DMS 273 (cell line): ENCODE data around the gene SP140.
"Not testable (repeated sequence)": the region's sequence is repeated elsewhere in the genome, so short reads cannot be mapped to it uniquely, and the experiment has no call there.

Experiments used
- DNase-seq: peaks from one replicate; lab custom pipeline; 2025; ENCODE audit not compliant: unreplicated experiment; lab: John Stamatoyannopoulos, UW

The SP140 gene

DNA sequence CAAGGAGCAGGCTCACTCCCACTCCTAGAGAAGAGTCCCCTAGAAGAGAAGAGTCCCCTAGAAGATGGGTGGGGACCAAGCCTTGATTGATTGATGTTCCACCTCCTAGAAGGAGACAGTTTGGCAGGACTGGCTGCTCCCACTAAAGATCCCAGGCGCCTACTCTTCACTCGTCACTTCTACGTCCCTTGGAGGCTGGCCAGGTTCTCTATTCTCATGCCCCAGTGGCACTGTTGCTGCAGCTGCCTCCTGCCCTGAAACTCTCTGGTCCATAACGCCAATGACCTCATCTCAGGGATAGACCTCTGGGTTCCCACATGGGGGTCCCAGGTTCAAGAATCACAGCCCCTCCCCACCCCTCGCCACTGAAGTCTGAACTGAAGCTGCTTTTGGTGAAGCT lies 99.0 kb downstream of the SP140 start:
- DNase-seq = no peak

DNA sequence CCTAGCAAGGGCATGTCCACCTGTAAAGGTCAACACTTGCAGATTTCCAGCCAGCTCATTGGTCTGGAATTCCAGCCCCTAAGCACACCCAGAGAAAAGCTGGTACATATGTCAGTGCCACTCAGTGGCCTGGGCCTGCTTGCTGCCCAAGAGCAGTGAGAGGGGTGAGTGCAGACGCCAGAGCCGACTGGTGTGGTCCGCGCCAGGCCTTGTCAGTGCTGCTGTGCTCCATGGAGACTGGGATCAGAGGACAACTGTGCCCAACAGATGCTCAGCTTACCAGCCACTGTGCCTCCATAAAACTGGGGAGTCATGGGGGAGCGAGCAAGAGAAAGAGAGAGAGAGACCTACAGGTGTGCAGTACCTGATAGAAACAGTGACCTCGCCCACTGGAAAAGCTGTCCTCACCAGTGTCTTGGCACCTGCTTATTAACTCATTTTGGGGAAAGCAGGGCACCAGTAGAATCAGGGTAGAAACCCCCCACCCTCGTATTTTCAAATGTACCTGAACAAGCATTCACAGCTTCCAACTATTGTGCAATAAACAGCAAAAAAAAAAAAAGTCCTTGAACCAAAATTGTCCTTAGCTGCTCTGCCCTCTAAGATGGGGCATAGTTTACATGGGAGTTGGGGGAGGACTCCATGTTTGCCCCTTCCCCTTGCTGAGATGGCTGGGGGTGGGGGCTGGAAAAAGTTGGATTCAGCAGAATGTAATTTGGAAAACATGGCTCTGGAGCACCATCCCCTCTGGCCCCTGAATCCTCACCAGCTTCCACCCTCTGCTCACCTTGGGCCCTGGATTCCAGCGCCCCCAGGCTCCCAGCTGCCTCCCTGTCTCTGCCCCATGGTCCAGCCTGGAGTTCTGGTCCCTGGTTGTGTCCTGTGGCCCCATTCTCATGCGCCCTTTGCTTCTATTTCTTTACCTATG lies 100.0 kb downstream of the SP140 start:
- no peak for DNase-seq

DNA sequence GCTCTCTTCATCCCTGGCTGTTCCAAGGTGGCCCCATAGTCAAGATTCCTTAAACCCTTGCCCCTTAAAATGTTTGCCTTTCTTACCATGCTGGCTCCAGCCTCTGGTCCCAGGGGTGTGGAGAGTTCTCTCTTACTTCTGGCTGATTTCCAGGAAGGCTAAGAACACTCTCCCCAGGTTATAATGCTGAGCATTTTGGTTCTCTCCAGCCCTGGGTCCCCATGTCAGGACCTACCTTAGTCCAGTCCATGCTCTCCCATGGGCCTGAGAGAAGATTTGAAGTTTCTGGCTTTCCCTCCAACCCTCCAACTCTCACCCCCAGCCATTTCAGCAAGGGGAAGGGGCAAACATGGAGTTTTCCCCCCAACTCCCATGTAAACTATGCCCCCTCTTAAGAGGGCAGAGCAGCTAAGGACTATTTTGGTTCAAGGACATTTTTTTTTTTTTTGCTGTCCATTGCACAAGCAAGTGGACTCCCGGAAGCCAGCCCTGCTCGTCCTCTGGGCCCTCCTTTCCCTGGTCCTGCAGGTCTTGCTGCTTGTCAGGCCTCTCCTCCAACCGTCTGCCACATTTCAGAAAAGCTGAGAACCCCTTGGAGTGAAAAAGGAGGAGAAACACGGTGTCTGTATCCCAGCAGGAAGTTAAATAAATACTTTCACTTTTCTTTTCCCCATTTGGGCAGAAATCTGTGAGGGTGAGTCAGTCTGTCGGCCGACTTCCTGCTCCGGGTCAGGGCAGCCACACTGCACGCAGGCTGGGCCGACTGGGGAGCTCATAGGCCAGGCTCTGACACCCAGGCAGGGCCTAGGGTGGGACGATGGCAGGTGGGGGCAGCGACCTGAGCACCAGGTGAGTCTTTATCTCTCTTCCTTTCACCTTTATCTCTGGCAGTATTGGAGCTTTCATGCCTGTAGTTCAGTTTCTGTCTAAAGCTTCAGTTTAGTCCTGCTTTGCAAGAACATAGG lies 101.2 kb downstream of the SP140 start, which contains the start of gene SP140L:
Gene SP140L (plus strand): TSS at position 741 of the 965 bp plus-strand sequence. CDS start 77 bp downstream, at position 818.
- DNase-seq = no peak

DNA sequence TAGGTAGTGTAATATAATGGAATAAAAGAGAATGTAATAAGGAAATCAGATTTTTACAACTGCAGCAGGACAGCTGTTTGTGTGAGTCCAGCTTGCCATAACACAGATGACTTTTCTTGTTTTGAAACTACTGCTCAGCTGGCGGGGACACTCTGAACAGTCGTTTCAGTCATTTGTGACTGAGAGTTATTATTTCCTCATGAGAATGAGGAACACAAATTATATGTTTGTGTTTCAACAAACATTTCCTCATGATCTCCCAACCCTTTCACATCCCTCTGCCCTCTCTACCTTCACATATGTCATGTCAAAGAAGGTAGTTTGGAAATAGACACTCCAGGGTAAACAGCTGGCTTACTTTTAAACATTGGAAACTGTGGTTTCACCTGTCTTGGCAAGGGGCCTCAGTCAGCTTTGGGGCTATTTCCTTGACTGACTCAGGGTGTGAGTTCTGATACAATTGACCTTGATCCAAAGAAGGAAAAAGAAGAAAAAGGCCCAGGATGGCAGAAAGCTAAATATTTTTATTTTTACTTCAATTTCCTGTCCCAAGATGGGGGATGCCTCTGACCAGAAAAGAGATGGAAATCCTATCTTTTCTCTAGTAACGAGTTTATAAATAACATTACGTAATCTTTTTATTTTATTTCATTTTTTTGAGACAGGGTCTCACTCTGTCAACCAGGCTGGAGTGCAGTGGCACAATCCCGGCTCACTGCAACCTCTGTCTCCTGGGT lies 102.0 kb downstream of the SP140 start:
- DNase-seq = no peak

DNA sequence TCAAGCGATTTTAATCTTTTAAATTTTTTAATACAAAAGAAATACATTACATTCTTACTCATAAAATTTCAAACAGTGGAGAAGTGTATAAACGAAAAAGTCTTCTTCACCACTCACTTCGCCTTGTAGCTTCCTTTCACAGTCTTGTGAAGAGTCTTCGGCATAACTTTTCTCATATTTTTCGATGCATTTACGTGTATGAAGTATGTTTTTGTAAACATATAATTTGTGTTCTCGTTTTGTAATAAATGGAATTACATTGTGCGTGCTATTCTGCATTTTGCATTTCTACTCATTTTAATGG lies 102.6 kb downstream of the SP140 start:
- no peak for DNase-seq

DNA sequence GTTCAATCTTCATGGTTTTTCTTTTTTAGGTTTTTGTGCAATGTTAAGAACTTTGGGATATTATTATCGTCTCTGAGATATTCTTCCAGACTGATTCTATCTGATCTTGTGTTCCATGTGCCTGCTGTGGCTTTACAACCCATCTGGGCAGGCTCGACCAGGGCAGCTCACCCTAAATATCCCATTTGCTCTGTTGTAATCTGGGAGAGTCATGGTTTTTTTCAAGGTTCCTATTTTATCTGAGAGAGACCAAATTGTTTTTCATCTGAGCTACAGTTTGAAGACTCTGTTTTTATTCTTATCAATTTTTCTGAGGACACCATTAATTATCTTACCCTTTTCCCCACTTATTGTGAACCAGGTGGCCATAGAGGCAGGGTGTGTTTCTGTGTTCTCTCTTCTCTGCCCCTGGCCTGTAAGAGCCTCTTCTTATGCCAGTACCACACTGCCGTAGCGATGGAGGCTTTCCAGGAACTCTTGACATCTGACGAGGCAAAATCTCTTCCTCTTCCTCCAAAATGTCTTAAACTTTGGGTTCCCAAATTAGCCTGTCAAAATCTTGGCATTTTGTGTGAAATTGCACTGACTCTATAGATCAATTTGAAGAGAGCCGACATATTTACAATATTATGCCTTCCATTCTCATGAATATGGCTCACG lies 104.5 kb downstream of the SP140 start:
- DNase-seq = no peak

DNA sequence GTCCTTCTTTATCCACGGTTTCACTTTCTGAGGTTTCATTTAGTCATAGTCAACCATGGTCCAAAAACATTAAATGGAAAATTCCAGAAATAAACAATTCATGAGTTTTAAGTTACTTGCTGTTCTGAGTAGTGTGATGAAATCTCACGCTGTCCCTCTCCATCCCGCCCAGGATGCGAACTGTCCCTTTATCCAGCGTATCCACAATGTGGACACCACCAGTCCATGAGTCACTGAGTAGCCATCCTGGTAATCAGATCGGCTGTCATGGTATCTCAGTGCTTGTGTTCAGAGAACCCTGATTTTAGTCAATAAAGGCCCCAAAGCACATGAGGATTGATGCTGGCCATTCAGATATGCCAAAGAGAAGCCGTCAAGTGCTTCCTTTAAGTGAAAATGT lies 105.2 kb downstream of the SP140 start:
- DNase-seq = no peak

DNA sequence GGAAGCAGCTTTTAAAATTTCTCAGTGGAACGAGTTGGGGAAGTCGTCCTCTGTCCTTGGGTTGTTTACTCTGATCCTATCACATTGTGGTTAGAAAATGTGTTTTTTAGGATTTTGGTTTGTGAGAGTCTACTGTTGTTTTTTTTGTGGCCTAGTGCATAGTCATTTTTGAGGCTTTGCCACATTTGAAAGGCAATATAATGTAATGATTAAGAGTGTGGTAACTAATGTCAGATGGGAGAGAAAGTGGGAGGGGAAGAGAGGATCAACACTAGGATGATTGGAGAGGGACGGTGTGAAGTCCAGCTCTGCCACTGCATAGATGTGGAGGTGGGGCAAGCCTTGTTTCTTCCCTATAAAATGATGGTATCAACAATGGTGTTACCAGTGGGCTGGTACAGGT lies 109.9 kb downstream of the SP140 start:
- DNase-seq = no peak

DNA sequence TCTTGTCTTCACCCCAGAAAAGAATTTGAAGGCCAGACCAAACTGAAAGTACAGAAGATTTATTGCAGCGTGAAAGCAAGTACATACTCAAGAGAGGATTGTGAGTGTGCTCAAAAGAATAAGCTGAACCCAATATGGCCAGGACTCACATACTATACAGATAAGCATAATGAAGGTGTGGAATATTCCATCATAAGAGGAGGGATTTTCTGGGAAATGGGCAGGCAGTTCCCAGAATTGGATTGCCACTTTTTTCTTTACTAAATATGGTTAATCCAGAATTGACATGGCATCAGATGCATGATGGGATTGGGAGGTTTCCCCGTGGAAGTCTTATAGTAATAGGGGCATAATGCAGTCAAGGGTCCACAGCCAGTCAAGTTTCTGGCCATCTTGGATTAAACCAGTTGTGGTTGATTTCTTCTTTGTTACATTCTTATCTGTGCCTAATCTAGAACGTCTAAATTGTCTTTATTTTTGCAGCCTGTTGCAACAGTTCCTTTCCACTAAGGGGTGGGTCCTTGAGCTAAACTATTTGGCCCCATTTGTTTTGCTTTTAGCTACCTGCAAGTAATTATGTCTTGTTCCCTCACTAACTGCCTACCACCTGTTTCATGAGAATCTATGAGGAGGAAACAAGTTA lies 110.4 kb downstream of the SP140 start:
- DNase-seq = no peak

DNA sequence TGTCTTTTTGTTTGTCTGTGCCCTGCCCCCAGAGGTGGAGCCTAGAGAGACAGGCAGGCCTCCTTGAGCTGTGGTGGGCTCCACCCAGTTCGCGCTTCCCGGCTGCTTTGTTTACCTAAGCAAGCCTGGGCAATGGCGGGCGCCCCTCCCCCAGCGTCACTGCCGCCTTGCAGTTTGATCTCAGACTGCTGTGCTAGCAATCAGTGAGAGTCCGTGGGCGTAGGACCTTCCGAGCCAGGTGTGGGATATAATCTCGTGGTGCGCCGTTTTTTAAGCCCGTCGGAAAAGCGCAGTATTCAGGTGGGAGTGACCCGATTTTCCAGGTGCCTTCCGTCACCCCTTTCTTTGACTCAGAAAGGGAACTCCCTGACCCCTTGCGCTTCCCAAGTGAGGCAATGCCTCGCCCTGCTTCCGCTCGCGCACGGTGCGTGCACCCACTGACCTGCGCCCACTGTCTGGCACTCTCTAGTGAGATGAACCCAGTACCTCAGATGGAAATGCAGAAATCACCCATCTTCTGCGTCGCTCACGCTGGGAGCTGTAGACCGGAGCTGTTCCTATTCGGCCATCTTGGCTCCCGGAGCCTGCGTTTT lies 116.5 kb downstream of the SP140 start:
- not testable (repeated sequence) for DNase-seq

DNA sequence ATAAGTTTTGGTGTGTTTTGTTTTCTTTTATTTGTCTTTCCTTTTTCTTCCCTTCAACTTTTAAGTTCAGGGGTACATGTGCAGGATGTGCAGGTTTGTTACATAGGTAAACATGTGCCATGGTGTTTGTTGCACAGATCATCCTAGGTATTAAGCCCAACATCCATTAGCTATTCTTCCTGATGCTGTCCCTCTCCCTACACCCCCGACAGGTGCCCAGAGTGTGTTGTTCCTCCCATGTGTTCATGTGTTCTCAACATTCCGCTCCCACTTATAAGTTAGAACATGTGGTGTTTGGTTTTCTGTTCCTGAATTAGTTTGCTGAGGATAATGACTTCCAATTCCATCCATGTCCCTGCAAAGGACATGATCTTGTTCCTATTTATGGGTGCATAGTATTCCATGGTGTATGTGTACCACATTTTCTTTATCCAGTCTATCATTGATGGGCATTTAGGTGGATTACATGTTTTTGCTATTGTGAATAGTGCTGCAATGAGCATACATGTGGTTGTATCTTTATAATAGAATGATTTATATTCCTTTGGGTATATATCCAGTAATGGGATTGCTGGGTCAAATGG lies 117.6 kb downstream of the SP140 start:
- not testable (repeated sequence) for DNase-seq

DNA sequence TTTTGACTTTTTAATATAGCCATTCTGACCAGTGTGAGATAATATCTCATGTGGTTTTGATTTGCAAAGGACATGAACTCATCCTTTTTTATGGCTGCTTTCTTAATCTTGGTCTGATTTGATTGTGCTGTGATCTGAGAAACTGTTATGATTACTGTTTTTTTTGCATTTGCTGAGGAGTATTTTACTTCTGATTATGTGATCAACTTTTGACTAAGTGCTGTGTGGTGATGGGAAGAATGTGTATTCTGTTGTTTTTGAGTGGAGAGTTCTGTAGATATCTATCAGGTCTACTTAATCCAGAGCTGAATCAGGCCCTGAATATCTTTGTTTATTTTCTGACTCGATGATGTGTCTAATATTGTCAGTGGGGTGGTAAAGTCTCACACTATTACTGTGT lies 118.2 kb downstream of the SP140 start:
- DNase-seq = no peak

DNA sequence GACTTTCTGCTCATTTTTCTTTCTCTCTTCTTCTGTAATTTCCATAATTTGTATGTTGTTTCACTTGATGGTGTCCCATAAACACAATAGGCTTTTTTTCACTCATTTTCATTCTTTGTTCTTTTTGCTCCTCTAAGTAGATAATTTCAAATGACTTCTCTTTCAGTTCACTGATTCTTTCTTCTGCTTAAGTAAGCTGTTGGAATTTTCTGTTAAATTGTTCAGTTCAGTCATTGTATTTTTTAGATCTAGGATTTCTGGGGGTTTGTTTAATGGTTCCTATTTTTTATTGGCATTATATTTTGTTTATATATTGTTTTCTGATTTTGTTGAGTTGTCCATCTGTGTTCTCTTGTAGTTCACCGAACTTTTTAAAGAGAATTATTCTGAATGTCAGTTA lies 120.9 kb downstream of the SP140 start:
- DNase-seq = no peak

DNA sequence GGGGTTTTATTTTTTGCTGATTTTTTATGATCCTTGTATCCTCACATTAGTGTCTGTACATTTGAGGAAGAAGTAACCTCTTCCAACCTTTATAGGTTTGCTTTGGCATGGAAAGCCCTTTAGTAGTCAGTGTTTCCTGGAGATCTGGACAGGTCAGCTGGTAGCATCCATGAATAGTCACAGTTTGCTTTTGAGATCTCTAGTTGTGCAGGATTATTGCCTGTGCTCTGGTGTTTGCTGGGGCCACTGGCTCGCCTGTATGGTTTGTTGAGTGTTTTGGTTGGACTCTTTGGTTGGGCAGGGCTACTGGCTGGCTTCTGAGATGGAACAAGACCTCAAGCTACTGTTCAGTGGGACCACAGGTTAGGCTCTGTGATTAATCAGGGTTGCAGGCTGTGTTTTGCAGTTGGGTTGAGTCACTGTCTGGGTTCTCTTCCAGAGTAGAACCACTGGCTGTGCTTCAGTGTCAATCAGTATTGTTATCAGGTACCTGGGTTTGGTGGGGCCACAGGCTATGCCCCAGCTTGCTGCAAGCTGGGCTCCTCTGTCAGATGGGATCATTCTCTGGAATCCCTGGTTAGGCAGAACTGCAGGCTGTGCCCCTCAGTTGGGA lies 121.5 kb downstream of the SP140 start:
- DNase-seq = no peak

DNA sequence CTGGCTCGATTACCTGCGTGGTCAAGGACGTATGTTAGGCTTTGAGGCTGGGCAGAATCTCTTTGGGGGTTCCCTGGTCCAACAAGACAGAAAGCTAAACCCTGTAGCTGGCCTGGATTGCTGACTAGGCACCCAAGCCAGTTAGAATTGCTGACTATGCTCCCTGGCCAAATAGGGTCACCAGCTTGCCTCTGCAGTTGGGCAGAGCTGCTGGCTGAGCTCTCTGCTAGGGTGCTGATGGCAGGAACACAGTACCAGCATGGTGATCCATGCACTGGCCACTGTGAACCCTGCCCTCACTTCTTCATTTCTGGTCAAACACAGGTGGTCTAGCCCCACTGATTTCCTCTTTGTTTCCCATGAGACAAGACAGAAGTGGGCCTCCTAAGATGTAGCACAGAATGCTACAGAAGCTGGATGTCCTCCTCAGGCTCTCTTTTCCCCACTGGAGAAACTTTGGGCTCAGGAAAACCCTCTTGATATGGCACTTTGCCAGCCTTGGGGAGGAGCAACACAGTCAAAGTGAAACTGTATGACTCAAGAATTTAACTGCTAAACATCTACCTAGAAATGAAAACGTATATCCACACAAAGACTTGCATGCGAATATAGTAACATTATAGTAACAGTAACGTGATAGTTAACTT lies 122.2 kb downstream of the SP140 start:
- no peak for DNase-seq

DNA sequence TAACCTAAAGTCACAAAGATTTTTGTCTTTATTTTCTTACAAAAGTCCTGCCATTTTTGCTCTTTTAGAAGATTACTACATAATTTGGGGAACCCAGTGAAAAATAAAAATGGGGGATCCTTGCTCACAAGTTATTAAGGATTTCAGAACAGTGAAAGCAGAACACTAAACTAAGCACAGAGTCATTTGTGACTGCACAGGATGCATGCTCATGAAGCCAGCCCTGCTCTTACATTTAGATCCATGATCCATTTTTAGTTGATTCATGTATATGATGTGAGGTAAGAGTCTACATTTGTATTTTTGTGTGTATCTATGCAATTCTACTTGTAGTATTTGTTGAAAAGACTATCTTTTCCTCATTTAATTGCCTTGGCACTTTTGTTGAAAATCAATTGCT lies 123.3 kb downstream of the SP140 start:
- DNase-seq = no peak

DNA sequence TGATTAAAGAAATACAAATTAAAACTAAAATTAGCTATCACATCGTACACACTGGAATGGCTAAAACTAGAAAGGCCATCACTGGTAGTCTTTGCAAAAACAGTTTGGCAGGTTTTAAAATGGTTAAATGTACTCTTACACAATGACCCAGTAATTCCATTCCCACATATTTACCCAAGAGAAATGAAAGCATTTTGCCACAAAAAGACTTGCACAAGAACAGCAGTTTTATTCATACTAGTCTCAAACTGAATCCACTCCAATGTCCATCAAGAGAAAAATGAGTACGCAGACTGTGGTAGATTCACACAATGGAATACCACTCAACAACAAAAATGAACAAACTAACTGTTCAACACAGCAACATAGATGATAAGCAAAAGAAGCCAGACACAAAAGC lies 130.5 kb downstream of the SP140 start:
- no peak for DNase-seq

DNA sequence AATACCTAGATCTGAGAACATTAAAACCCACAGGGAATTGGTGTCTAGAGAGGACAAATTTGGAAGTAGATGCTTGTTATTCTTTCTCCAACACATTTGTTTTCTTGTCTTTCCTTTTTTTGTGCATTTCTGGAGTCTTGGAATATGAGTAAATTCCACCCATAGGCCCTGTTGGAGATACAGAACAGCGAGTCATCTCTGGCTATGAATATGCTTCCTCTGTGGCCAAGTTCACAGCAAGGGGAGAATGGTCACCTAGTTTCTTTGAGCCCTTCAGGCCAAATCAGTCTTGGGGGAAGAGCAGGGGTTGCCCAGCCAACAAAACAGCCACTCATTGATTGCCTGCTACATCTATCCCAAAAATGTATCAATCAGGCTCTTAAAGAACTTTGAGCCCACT lies 132.8 kb downstream of the SP140 start:
- DNase-seq = no peak

DNA sequence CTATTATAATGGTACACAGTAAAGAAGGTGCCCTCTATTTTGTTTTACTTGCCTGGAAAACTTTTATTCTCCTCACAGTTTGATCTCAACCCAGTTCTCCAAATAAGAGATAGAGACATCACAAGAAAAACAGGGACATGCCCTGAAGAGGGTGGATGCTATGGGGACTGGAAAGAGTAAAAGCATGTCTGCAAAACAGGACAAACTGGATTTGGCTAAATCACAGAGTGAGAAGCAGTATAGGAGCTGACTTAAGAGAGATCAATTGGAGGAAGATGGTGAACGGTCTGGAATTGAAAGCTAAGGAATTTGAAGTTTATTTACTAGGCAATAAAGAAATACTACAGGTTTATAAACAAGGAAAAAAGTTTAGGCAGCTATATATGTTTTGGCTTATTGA lies 134.5 kb downstream of the SP140 start:
- no peak for DNase-seq
